HG03558 (cell line): ENCODE measurements around the gene ZNF804B.

Source experiments
- ATAC-seq: cut with Tn5 transposase; IDR thresholded peaks from one replicate; pipeline ENCODE4 v1.9.1; 2021; ENCODE audit warnings: moderate number of reproducible peaks; ENCODE audit not compliant: unreplicated experiment; ENCODE audit errors: extremely low read depth

Gene ZNF804B

GRCh38 chr7:89064831-89065230 is 305.3 kb downstream of the ZNF804B start:
- ATAC-seq: no peak

GRCh38 chr7:89067048-89067447 is 307.5 kb downstream of the ZNF804B start:
- ATAC-seq: no peak

- no peak for ATAC-seq
Measured at GRCh38 chr7:89072081-89072480, 312.6 kb downstream of the ZNF804B start.

- ATAC-seq: no peak
Measured at GRCh38 chr7:89073776-89074175, 314.3 kb downstream of the ZNF804B start.

GRCh38 chr7:89077992-89078391 is 318.5 kb downstream of the ZNF804B start:
- no peak for ATAC-seq

- no peak for ATAC-seq
Measured at GRCh38 chr7:89085580-89085979, 326.1 kb downstream of the ZNF804B start.

- no peak for ATAC-seq
Measured at GRCh38 chr7:89091550-89091949, 332.1 kb downstream of the ZNF804B start.

GRCh38 chr7:89094269-89094668 is 334.8 kb downstream of the ZNF804B start:
- no peak for ATAC-seq

GRCh38 chr7:89103564-89103963 is 344.1 kb downstream of the ZNF804B start:
- no peak for ATAC-seq

GRCh38 chr7:89104748-89105685 is 345.5 kb downstream of the ZNF804B start:
- no peak for ATAC-seq

- no peak for ATAC-seq
Measured at GRCh38 chr7:89123871-89124270, 364.4 kb downstream of the ZNF804B start.

- ATAC-seq: no peak
Measured at GRCh38 chr7:89129600-89130375, 370.3 kb downstream of the ZNF804B start.

- no peak for ATAC-seq
Measured at GRCh38 chr7:89133357-89133756, 373.9 kb downstream of the ZNF804B start.

- ATAC-seq: no peak
Measured at GRCh38 chr7:89133819-89134218, 374.3 kb downstream of the ZNF804B start.

GRCh38 chr7:89145801-89146200 is 386.3 kb downstream of the ZNF804B start:
- no peak for ATAC-seq

GRCh38 chr7:89160107-89160506 is 400.6 kb downstream of the ZNF804B start:
- ATAC-seq: no peak

- no peak for ATAC-seq
Measured at GRCh38 chr7:89165421-89165820, 405.9 kb downstream of the ZNF804B start.

- no peak for ATAC-seq
Measured at GRCh38 chr7:89170628-89171027, 411.1 kb downstream of the ZNF804B start.

- no peak for ATAC-seq
Measured at GRCh38 chr7:89182116-89182515, 422.6 kb downstream of the ZNF804B start.

- no peak for ATAC-seq
Measured at GRCh38 chr7:89183712-89184111, 424.2 kb downstream of the ZNF804B start.

- no peak for ATAC-seq
Measured at GRCh38 chr7:89200758-89201157, 441.3 kb downstream of the ZNF804B start.
